ENCODE data around the gene SYT1. TPM values are rescaled to one million over a fixed set of nuclear protein-coding genes. Genes with fewer than 3 reads are reported as not detected.

Gene SYT1
- total RNA-seq, 2 experiments from 2014 or later: not detected

GRCh38 chr12:79326663-79327062, 462.1 kb downstream of the SYT1 start:
- BruUV-seq (replicated peaks): no TSS peak
- ChIA-PET POLR2A (interaction anchor here (1.8 kb wide), 1 partner anchor 11 kb away, joined by 9 read pairs; no protein-coding TSS in a partner anchor), CTCF (ENCODE audit: unreplicated experiment) (no interaction called here)
- no peak for DNase-seq (ENCODE audit: low spot score)
- intact Hi-C loops (cut with micrococcal nuclease; ENCODE audit: unreplicated experiment): no loop called here
- Histone ChIP-seq H3K9me2 (ENCODE audit: insufficient read depth, low read length) (no peaks in the 10 kb centered on the region), H3K4me1 (ENCODE audit: insufficient read depth, low read length, poor library complexity, severe bottlenecking) (no peaks in the 10 kb centered on the region), H3K36me3 (ENCODE audit: insufficient read depth, low read length) (no peaks in the 10 kb centered on the region), H3K4me2 (ENCODE audit: low read length) (no peak overlapping the region), H3K4me3 (ENCODE audit: low read depth, low read length, poor library complexity, severe bottlenecking) (no peak overlapping the region), H3K9me3 (ENCODE audit: low read length) (no peaks in the 10 kb centered on the region), H3K27ac (ENCODE audit: low read depth, low read length, poor library complexity, severe bottlenecking) (no peak overlapping the region), H2AFZ (ENCODE audit: low read length) (no peak overlapping the region), H4K20me1 (ENCODE audit: insufficient read depth, low read length) (no peaks in the 10 kb centered on the region; the same call in 1 of the 2 replicates), H3K79me2 (ENCODE audit: insufficient read depth, low read depth, low read length) (no peaks in the 10 kb centered on the region)
- TF ChIP-seq EZH2phosphoT487 (IDR thresholded peaks at IDR 0.05; ENCODE audit: borderline replicate concordance, low read depth, low read length) (no peak), CTCF (conservative IDR thresholded peaks at IDR 0.05; ENCODE audit: low read length) (no peak)

DNA sequence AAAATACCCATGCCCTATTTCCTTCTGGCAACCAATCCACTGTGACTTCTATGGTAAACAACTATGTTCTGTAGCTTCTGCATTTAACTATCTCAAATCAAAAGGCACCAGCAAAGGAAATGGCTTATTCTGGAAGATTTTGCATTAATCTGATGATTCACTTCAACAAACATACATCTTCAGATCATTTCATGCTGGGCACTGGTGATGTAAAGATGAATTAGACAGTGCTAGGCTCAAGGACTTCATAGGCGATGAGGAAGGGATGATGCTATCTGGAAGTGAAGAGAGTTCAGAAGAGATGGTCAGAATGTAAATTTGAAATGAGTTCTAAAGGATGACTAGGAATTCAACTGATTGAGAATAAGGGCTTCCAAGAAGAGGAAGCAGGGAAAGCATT, 462.9 kb downstream of the SYT1 start:
- no peak for DNase-seq (ENCODE audit: low spot score)
- ChIA-PET POLR2A (interaction anchor here (1.8 kb wide), 1 partner anchor 12 kb away, joined by 9 read pairs; no protein-coding TSS in a partner anchor), CTCF (ENCODE audit: unreplicated experiment) (no interaction called here)
- H3K4me1 ChIP-seq (ENCODE audit: insufficient read depth, low read length, poor library complexity, severe bottlenecking): no peaks in the 10 kb centered on the region
- H3K36me3 ChIP-seq (ENCODE audit: insufficient read depth, low read length): no peaks in the 10 kb centered on the region
- no peaks in the 10 kb centered on the region for H3K79me2 ChIP-seq (ENCODE audit: insufficient read depth, low read depth, low read length)
- H3K4me3 ChIP-seq (ENCODE audit: low read depth, low read length, poor library complexity, severe bottlenecking): no peak overlapping the region
- BruUV-seq (replicated peaks): no TSS peak
- TF ChIP-seq CTCF (conservative IDR thresholded peaks at IDR 0.05; ENCODE audit: low read length) (no peak), EZH2phosphoT487 (IDR thresholded peaks at IDR 0.05; ENCODE audit: borderline replicate concordance, low read depth, low read length) (no peak)
- H2AFZ ChIP-seq (ENCODE audit: low read length): no peak overlapping the region
- H4K20me1 ChIP-seq (ENCODE audit: insufficient read depth, low read length): no peaks in the 10 kb centered on the region; the same call in 1 of the 2 replicates
- no peaks in the 10 kb centered on the region for H3K9me3 ChIP-seq (ENCODE audit: low read length)
- H3K9me2 ChIP-seq (ENCODE audit: insufficient read depth, low read length): no peaks in the 10 kb centered on the region
- H3K4me2 ChIP-seq (ENCODE audit: low read length): no peak overlapping the region
- no peak overlapping the region for H3K27ac ChIP-seq (ENCODE audit: low read depth, low read length, poor library complexity, severe bottlenecking)
- intact Hi-C loops (cut with micrococcal nuclease; ENCODE audit: unreplicated experiment): no loop called here

GRCh38 chr12:79329933-79330332, 465.4 kb downstream of the SYT1 start:
- H3K27ac ChIP-seq (ENCODE audit: low read depth, low read length, poor library complexity, severe bottlenecking): no peak overlapping the region
- ChIA-PET POLR2A (interaction anchor here (1.2 kb wide), 1 partner anchor 34 kb away, joined by 3 read pairs; no protein-coding TSS in a partner anchor), CTCF (ENCODE audit: unreplicated experiment) (no interaction called here)
- no peaks in the 10 kb centered on the region for H3K9me3 ChIP-seq (ENCODE audit: low read length)
- H4K20me1 ChIP-seq (ENCODE audit: insufficient read depth, low read length): no peaks in the 10 kb centered on the region; the same call in 1 of the 2 replicates
- TF ChIP-seq EZH2phosphoT487 (IDR thresholded peaks at IDR 0.05; ENCODE audit: borderline replicate concordance, low read depth, low read length) (no peak), CTCF (conservative IDR thresholded peaks at IDR 0.05; ENCODE audit: low read length) (no peak)
- no peaks in the 10 kb centered on the region for H3K9me2 ChIP-seq (ENCODE audit: insufficient read depth, low read length)
- no peaks in the 10 kb centered on the region for H3K79me2 ChIP-seq (ENCODE audit: insufficient read depth, low read depth, low read length)
- no TSS peak for BruUV-seq (replicated peaks)
- H3K4me1 ChIP-seq (ENCODE audit: insufficient read depth, low read length, poor library complexity, severe bottlenecking): no peaks in the 10 kb centered on the region
- no peak overlapping the region for H3K4me2 ChIP-seq (ENCODE audit: low read length)
- DNase-seq (ENCODE audit: low spot score): no peak
- no peak overlapping the region for H3K4me3 ChIP-seq (ENCODE audit: low read depth, low read length, poor library complexity, severe bottlenecking)
- H2AFZ ChIP-seq (ENCODE audit: low read length): no peak overlapping the region
- intact Hi-C loops (cut with micrococcal nuclease; ENCODE audit: unreplicated experiment): no loop called here
- no peaks in the 10 kb centered on the region for H3K36me3 ChIP-seq (ENCODE audit: insufficient read depth, low read length)

Data from OCI-LY7 (cell line).